ENCODE results near the gene SHOC2.
"Not testable (repeated sequence)": the region's sequence is repeated elsewhere in the genome, so short reads cannot be mapped to it uniquely, and the experiment has no call there.

The SHOC2 gene

GRCh38 chr10:110914431-110914830 is 5.0 kb upstream of the SHOC2 start:
- no peak for TF ChIP-seq CTCF (IDR thresholded peaks at IDR 0.05; ENCODE audit: low read depth, low read length, missing control alignments)
- DNase-seq (ENCODE audit: low read depth), result no peak
- in situ Hi-C loops (cut with HindIII; ENCODE audit: low sequenced_read_pairs), result no loop called here
- no peak overlapping the region for H3K4me3 ChIP-seq (ENCODE audit: low read depth, low read length)

- TF ChIP-seq CTCF (IDR thresholded peaks at IDR 0.05; ENCODE audit: low read depth, low read length, missing control alignments), result no peak
- DNase-seq (ENCODE audit: low read depth), result no peak
- in situ Hi-C loops (cut with HindIII; ENCODE audit: low sequenced_read_pairs), result no loop called here
These were observed 4.4 kb upstream of the SHOC2 start for GRCh38 chr10:110915035-110915434.

GRCh38 chr10:110915600-110915999 is 3.8 kb upstream of the SHOC2 start:
- DNase-seq (ENCODE audit: low read depth); in situ Hi-C loops (cut with HindIII; ENCODE audit: low sequenced_read_pairs); H3K4me3 ChIP-seq (ENCODE audit: low read depth, low read length): not testable (repeated sequence)

More at GRCh38 chr10:110915035-110915434, 4.4 kb upstream of the SHOC2 start:
- no peak overlapping the region for H3K4me3 ChIP-seq (ENCODE audit: low read depth, low read length)

GRCh38 chr10:110916554-110917346 is 2.7 kb upstream of the SHOC2 start:
- in situ Hi-C loops (cut with HindIII; ENCODE audit: low sequenced_read_pairs), result no loop called here
- no peak overlapping the region for H3K4me3 ChIP-seq (ENCODE audit: low read depth, low read length)
- DNase-seq (ENCODE audit: low read depth), result peak; percentile 23
- no peak for TF ChIP-seq CTCF (IDR thresholded peaks at IDR 0.05; ENCODE audit: low read depth, low read length, missing control alignments)

GRCh38 chr10:110918269-110918642 is 1.1 kb upstream of the SHOC2 start:
- no peak for TF ChIP-seq CTCF (IDR thresholded peaks at IDR 0.05; ENCODE audit: low read depth, low read length, missing control alignments)
- H3K4me3 ChIP-seq (ENCODE audit: low read depth, low read length), result peak overlapping the region; percentile 69
- in situ Hi-C loops (cut with HindIII; ENCODE audit: low sequenced_read_pairs), result no loop called here
- peak; percentile 85 for DNase-seq (ENCODE audit: low read depth)

GRCh38 chr10:110918643-110919348 is 608 bp upstream of the SHOC2 start, which contains the start of gene BBIP1:
Gene BBIP1 (minus strand): TSS chr10:110919180. CDS start chr10:110918157, 1,023 bp downstream.
- DNase-seq (ENCODE audit: low read depth), result peak; percentile 100
- peak within 1 kb of the TSS; percentile 69 for H3K4me3 ChIP-seq (ENCODE audit: low read depth, low read length)
- TF ChIP-seq CTCF (IDR thresholded peaks at IDR 0.05; ENCODE audit: low read depth, low read length, missing control alignments), result no peak
- in situ Hi-C loops (cut with HindIII; ENCODE audit: low sequenced_read_pairs), result no loop called here

Measured in astrocyte of the cerebellum (primary cell).